Measurements from ENCODE around the gene MATCAP1.

DNA sequence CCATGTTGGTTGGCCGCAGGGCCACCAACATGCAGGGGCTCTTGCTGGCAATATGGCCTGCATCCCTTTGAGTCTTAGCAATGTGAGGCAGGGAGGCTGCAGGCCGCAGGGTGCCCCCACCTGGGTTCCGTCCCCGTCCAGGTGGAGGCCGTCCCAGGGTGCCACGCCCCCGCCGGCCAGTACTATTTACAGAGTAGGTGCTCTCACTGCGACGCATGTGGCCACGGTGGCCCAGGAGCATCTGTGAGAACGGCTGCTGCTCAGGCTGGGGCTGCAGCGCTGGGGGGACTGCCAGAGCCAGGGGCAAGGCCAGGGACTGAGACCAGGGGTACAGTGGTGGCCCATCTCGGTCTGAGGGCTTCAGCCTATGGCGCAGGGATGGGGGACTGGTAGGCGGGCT lies 3.6 kb downstream of the MATCAP1 start:
- TF ChIP-seq POLR2A (IDR thresholded peaks at IDR 0.05) (no peak), CTCF (IDR thresholded peaks at IDR 0.05) (no peak)
